H1 (cell line): Measurements from ENCODE around the gene FGFRL1. TPM values are rescaled to one million over a fixed set of nuclear protein-coding genes. Genes with fewer than 3 reads are reported as not detected.

Experiments
- EP300 ChIP-seq, 2 experiments: IDR thresholded peaks; 1 replicate in 1 of 2; 2 replicates in 1 of 2; pipeline ENCODE4 v1.6.1; 2011 to 2012; ENCODE audit warnings: low read depth in 2 of 2, low read length in 2 of 2, mild to moderate bottlenecking in 2 of 2, borderline replicate concordance in 1 of 2, inconsistent platforms in 1 of 2, moderate library complexity in 1 of 2
- RFX5 ChIP-seq: IDR thresholded peaks from 2 replicates; pipeline ENCODE4 v1.6.1; 2011; ENCODE audit warnings: low read depth, low read length, improper control_type of control experiment, borderline replicate concordance
- RNF2 ChIP-seq: fragments of 200-900, 300-1000 bp; sonication (generic); IDR thresholded peaks from 2 replicates; pipeline ENCODE4 v1.7.1; 2016; ENCODE audit warnings: borderline replicate concordance, low read depth, mild to moderate bottlenecking, antibody characterized with exemption, low read length; ENCODE audit not compliant: poor library complexity, severe bottlenecking; ENCODE audit errors: missing control alignments
- TEAD4 ChIP-seq: IDR thresholded peaks from 2 replicates; pipeline ENCODE4 v1.6.1; 2012; ENCODE audit warnings: low read depth, low read length, inconsistent platforms, mixed read lengths
- polyA plus RNA-seq, 7 experiments: library from polyadenylated mRNA; depleted of rRNA in 3 of 7; stranded (reverse) in 5 of 7; unstranded in 2 of 7; fragments of >200 nt in 5 of 7; fragments of 200-250 nt in 2 of 7; gene quantifications; 1 replicate in 5 of 7; 2 replicates in 1 of 7; 4 replicates in 1 of 7; pipeline versions ENCODE4 v1.2.1 to v1.2.3, GENCODE V29; 2011 to 2013; ENCODE audit warnings: missing spikeins in 2 of 7, mixed read lengths in 2 of 7
- total RNA-seq: library from RNA; stranded (reverse); fragmentation: NEBNext Ultra II Directional; extraction: Animal tissue kit (Norgen Biotek cat#: 25700); gene quantifications from 2 replicates; pipeline ENCODE4 v1.2.1, GENCODE V29; 2021

FGFRL1 gene
- total and polyA plus RNA-seq, 2 of the 8 experiments (the other 6 are each of a cell fraction or from before 2014, with no cell fraction given): 18.9 to 34.6 TPM

DNA sequence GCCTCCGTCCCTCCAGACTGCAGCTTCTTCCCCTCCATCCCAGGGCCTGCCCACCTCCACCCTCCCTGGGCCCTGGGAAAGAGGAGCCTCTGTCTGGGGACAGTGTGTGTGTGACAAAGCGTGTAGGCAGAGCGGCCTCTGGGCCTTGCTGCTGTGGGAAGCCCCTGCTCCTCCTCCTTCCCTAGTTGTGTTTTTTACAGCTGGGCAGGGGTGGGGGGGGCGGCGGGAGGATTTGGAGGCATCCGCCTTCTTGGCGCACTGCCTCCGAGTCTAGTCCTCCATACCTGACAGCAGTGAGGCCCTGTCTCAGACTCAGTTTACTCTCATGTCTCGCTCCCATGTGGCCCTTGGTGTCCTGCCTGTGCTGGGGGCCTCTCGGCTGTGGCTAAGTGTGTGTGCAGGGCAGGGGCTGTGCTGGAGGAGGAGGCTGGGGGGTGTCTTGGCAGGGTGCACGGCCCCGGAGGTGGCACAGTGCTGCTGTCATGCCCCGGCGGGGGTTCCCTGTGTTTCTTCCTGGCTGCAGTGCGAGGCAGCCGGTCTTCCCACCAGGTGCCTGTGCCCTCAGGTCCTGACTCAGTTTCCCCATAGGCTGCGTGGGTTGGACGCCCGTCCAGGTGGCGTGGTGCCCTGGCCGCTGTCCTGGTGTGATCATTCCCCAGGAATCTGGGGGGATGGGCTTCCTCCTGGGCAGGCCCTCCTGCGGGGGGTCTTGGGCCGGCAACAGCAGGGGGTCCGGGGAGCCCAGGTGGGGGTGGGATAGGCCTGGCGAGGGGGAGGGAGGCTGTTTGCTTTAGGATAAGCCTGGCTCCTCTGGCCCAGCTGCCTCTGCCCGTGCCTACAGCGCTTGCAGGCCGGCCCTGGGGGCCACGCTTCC is 7.0 kb downstream of the FGFRL1 start (continued):
- TF ChIP-seq EP300 (IDR thresholded peaks at IDR 0.05; ENCODE audit: borderline replicate concordance in 1 of 2, low read depth in 2 of 2, low read length in 2 of 2) (no peak), TEAD4 (no peak), RNF2 (no peak), RFX5 (no peak)
